IMR-90 (cell line): ENCODE measurements around the gene CDK17. TPM values are rescaled to one million over a fixed set of nuclear protein-coding genes. Genes with fewer than 3 reads are reported as not detected.

ENCODE experiments used
- ATAC-seq: fragments of 200-7000 bp; cut with Tn5 transposase; 2 replicates; pipeline ENCODE4 v1.9.1; 2020; ENCODE audit warnings: low read depth, mild to moderate bottlenecking, moderate library complexity
- BruUV-seq: library from RNA; stranded (reverse); fragments of 400-500 nt; replicated peaks from 2 replicates; lab custom pipeline; 2021; lab: Mats Ljungman, UMichigan
- CTCF ChIA-PET: fragments of 300-600 bp; formaldehyde crosslinking; extraction: SDS; loops from one replicate; lab custom pipeline; 2021; ENCODE audit warnings: antibody characterized with exemption; lab: Yijun Ruan, JAX
- POLR2A ChIA-PET: fragments of 300-600 bp; sonication (Branson Sonifier 250); formaldehyde crosslinking; loops from one replicate; lab custom pipeline; 2022; ENCODE audit warnings: antibody characterized with exemption; ENCODE audit not compliant: unreplicated experiment; lab: Charles Lee
- DNase-seq: peaks from one replicate; pipeline ENCODE4 v3.0.0; 2013
- H2AFZ ChIP-seq: replicated peaks from 2 replicates; pipeline ENCODE3; 2013; ENCODE audit warnings: low read length, mild to moderate bottlenecking; ENCODE audit not compliant: poor library complexity
- H2AK5ac ChIP-seq: 2 replicates; pipeline ENCODE4 v1.6.1; 2013; ENCODE audit warnings: low read depth, low read length, inconsistent platforms
- H2AK9ac ChIP-seq: replicated peaks from 2 replicates; pipeline ENCODE3; 2013; ENCODE audit warnings: mild to moderate bottlenecking, low read depth, low read length, moderate library complexity; ENCODE audit not compliant: poor library complexity
- H2BK120ac ChIP-seq: 2 replicates; pipeline ENCODE4 v1.6.1; 2013; ENCODE audit warnings: low read depth, low read length, inconsistent platforms
- H2BK15ac ChIP-seq: 3 replicates; pipeline ENCODE4 v1.6.1; 2013; ENCODE audit warnings: low read depth, low read length, inconsistent platforms
- H2BK20ac ChIP-seq: 2 replicates; pipeline ENCODE4 v1.6.1; 2013; ENCODE audit warnings: low read depth, mild to moderate bottlenecking, inconsistent platforms, low read length, moderate library complexity
- H2BK5ac ChIP-seq: 2 replicates; pipeline ENCODE4 v1.6.1; 2013; ENCODE audit warnings: mild to moderate bottlenecking, low read depth, low read length, inconsistent platforms; ENCODE audit not compliant: poor library complexity, severe bottlenecking
- H3K14ac ChIP-seq: replicated peaks from 2 replicates; pipeline ENCODE4 v1.6.1; 2013; ENCODE audit warnings: low read depth, low read length, inconsistent platforms
- H3K18ac ChIP-seq: 2 replicates; pipeline ENCODE4 v1.6.1; 2013; ENCODE audit warnings: low read depth, low read length, control low read depth
- H3K23ac ChIP-seq: 2 replicates; pipeline ENCODE4 v1.6.1; 2013; ENCODE audit warnings: low read depth, low read length, inconsistent platforms
- H3K27ac ChIP-seq: 2 replicates; pipeline ENCODE4 v1.5.1; 2013; ENCODE audit warnings: mild to moderate bottlenecking, control low read depth, low read length; ENCODE audit not compliant: insufficient read depth
- H3K27me3 ChIP-seq: 2 replicates; pipeline ENCODE4 v1.6.1; 2013; ENCODE audit warnings: low read length; ENCODE audit not compliant: control insufficient read depth, insufficient read depth
- H3K36me3 ChIP-seq: 2 replicates; pipeline ENCODE4 v1.6.1; 2013; ENCODE audit warnings: low read length, mixed read lengths; ENCODE audit not compliant: control insufficient read depth, insufficient read depth
- H3K4ac ChIP-seq: 2 replicates; pipeline ENCODE4 v1.6.1; 2013; ENCODE audit warnings: low read depth, low read length, inconsistent platforms
- H3K4me1 ChIP-seq: 2 replicates; pipeline ENCODE4 v1.6.1; 2013; ENCODE audit warnings: low read length, mixed read lengths; ENCODE audit not compliant: control insufficient read depth, insufficient read depth
- H3K4me2 ChIP-seq: 2 replicates; pipeline ENCODE4 v1.6.1; 2013; ENCODE audit warnings: low read depth, mild to moderate bottlenecking, control low read depth, low read length, moderate library complexity
- H3K4me3 ChIP-seq: 2 replicates; pipeline ENCODE4 v1.5.1; 2013; ENCODE audit warnings: low read depth, mild to moderate bottlenecking, control low read depth, low read length, moderate library complexity; ENCODE audit not compliant: insufficient read depth
- H3K56ac ChIP-seq: 2 replicates; pipeline ENCODE4 v1.6.1; 2013; ENCODE audit warnings: low read length, inconsistent platforms; ENCODE audit not compliant: insufficient read depth; ENCODE audit errors: extremely low read depth
- H3K79me1 ChIP-seq, 2 experiments: 2 replicates each; pipeline ENCODE4 v1.6.1; 2013; ENCODE audit warnings: low read length in 2 of 2, inconsistent platforms in 1 of 2, low read depth in 1 of 2
- H3K9ac ChIP-seq: 2 replicates; pipeline ENCODE4 v1.6.1; 2013; ENCODE audit warnings: low read depth, low read length, control low read depth
- H3K9me1 ChIP-seq: 2 replicates; pipeline ENCODE4 v1.6.1; 2013; ENCODE audit warnings: low read length, inconsistent platforms; ENCODE audit not compliant: insufficient read depth
- H3K9me3 ChIP-seq: 2 replicates; pipeline ENCODE4 v1.6.1; 2013; ENCODE audit warnings: low read length; ENCODE audit not compliant: control insufficient read depth, insufficient read depth
- H4K20me1 ChIP-seq: 2 replicates; pipeline ENCODE4 v1.6.1; 2013; ENCODE audit warnings: low read length, inconsistent platforms; ENCODE audit not compliant: insufficient read depth
- H4K5ac ChIP-seq: 2 replicates; pipeline ENCODE4 v1.6.1; 2013; ENCODE audit warnings: mild to moderate bottlenecking, low read depth, low read length, control low read depth
- H4K8ac ChIP-seq, 2 experiments: 2 replicates each; pipeline ENCODE4 v1.6.1; 2013; ENCODE audit warnings: low read depth in 2 of 2, low read length in 2 of 2, control low read depth in 1 of 2, inconsistent platforms in 1 of 2
- H4K91ac ChIP-seq: 2 replicates; pipeline ENCODE4 v1.6.1; 2013; ENCODE audit warnings: low read depth, low read length, inconsistent platforms; ENCODE audit not compliant: insufficient read depth
- CEBPB ChIP-seq: IDR thresholded peaks from 2 replicates; pipeline ENCODE4 v1.6.1; 2012; ENCODE audit warnings: low read depth, low read length, improper control_type of control experiment
- CHD1 ChIP-seq: IDR thresholded peaks from 2 replicates; pipeline ENCODE4 v1.6.1; 2012; ENCODE audit warnings: low read depth, low read length, improper control_type of control experiment
- RAD21 ChIP-seq: IDR thresholded peaks from 2 replicates; pipeline ENCODE4 v1.6.1; 2012; ENCODE audit warnings: low read length, improper control_type of control experiment
- WGBS, 2 experiments: methylation state at CpG; one replicate each; pipeline versions ENCODE4 v1.1.5 to v1.1.7; 2013; ENCODE audit warnings: missing lambda C conversion rate in 2 of 2; ENCODE audit not compliant: insufficient read length in 1 of 2; ENCODE audit errors: extremely low coverage in 2 of 2; 5-methylcytosine and 5-hydroxymethylcytosine counted together
- dilution Hi-C: fragments of 300-500 bp; cut with HindIII; formaldehyde crosslinking; loops from one replicate; pipeline ENCODE4 v1.14.3; 2018; ENCODE audit warnings: low sequenced_read_pairs; ENCODE audit not compliant: unreplicated experiment
- in situ Hi-C: fragments of 300-500 bp; cut with MboI; formaldehyde crosslinking; loops from 3 replicates; pipeline ENCODE4 v1.14.3; 2019; ENCODE audit warnings: low sequenced_read_pairs, inconsistent platforms, mixed read lengths
- intact Hi-C: fragments of 100-400 bp; cut with micrococcal nuclease; formaldehyde crosslinking; loops from 2 replicates; pipeline ENCODE4 v1.10.0; 2022
- polyA plus RNA-seq, 3 experiments: library from polyadenylated mRNA; depleted of rRNA; stranded (reverse); fragments of >200 nt; gene quantifications; 2 replicates each; pipeline ENCODE4 v1.2.3, GENCODE V29; 2012; ENCODE audit warnings: low replicate concordance in 1 of 3
- total RNA-seq: library from RNA; depleted of rRNA; stranded (reverse); fragments of >200 nt; gene quantifications from 2 replicates; pipeline ENCODE4 v1.2.3, GENCODE V29; 2012

Gene CDK17
- total and polyA plus RNA-seq, 2 of the 4 experiments (the other 2 are of a cell fraction) = 14.5 to 50.2 TPM

- no peak for TF ChIP-seq RAD21
Measured at GRCh38 chr12:96352161-96352835, 47.9 kb downstream of the CDK17 start (continued).

- Histone ChIP-seq H3K9me3 (no peaks in the 10 kb centered on the region), H2BK5ac (no peak overlapping the region), H3K56ac (no peak overlapping the region), H3K36me3 (no peaks in the 10 kb centered on the region), H3K18ac (no peak overlapping the region), H4K91ac (no peak overlapping the region), H3K4me3 (no peak overlapping the region), H3K4ac (no peak overlapping the region), H3K23ac (peak overlapping the region; percentile 8; the same call in 1 of the 2 replicates), H3K9me1 (peaks cover 6% of the 10 kb centered on the region), H3K9ac (no peak overlapping the region), H2BK20ac (no peak overlapping the region), H3K27ac (no peak overlapping the region), H2AFZ (no peak overlapping the region), H3K79me1 (peaks cover 11 to 50% of the 10 kb centered on the region in 2 experiments; a peak in 2 of 4 replicates), H2BK15ac (no peak overlapping the region), H3K4me2 (no peak overlapping the region; the same call in 1 of the 2 replicates), H3K27me3 (no peaks in the 10 kb centered on the region), H2AK5ac (no peak overlapping the region), H4K8ac (no peak overlapping the region), H4K20me1 (peaks cover 69% of the 10 kb centered on the region), H2AK9ac (no peak overlapping the region), H2BK120ac (no peak overlapping the region), H3K14ac (no peak overlapping the region; the same call in 1 of the 2 replicates), H3K4me1 (peaks cover 15% of the 10 kb centered on the region), H4K5ac (no peak overlapping the region)
- CTCF ChIA-PET = interaction anchor here (0.6 kb wide), 1 partner anchor 10 kb away, joined by 5 read pairs; no protein-coding TSS in a partner anchor
- intact Hi-C loops = no loop called here
- DNase-seq (no peak), ATAC-seq (no peak)
- 0 out of 2 replicates have a peak, but pooled peaks have one; percentile 4 for TF ChIP-seq CEBPB
- TF ChIP-seq CHD1 = no peak
- no TSS peak for BruUV-seq
- dilution Hi-C loops = no loop called here
- POLR2A ChIA-PET = no interaction called here
- in situ Hi-C loops = no loop called here
- WGBS, 2 experiments = no CpG with 5 or more reads among the region's 1 CpG
Measured at GRCh38 chr12:96350982-96351381, 49.3 kb downstream of the CDK17 start.
